Activated CD8-positive, alpha-beta T cell treated with anti-CD3 and anti-CD28 coated beads, Interleukin-2, amount 10 ng/mL, durations not matched to agents 7 days and 5 days (primary cell): ENCODE data around the gene SLC35A1. TPM values are rescaled to one million over a fixed set of nuclear protein-coding genes. Genes with fewer than 3 reads are reported as not detected.

Experiments used
- ATAC-seq: fragments of 150-1000 bp; cut with Tn5 transposase; one replicate; pipeline ENCODE4 v1.10.0; 2021; ENCODE audit warnings: moderate library complexity
- CTCF ChIA-PET: fragments of 350-600 bp; sonication (Branson Sonifier 250); formaldehyde crosslinking; loops from one replicate; lab custom pipeline; 2021; ENCODE audit warnings: antibody characterized with exemption; lab: Charles Lee
- POLR2A ChIA-PET: fragments of 350-600 bp; sonication (Branson Sonifier 250); formaldehyde crosslinking; loops from one replicate; lab custom pipeline; 2021; ENCODE audit warnings: antibody characterized with exemption; lab: Charles Lee
- DNase-seq: peaks from one replicate; pipeline ENCODE4 v3.0.0-alpha.2; 2020
- H3K27ac Mint-ChIP-seq: one replicate; pipeline ENCODE4 v1.8.0; 2021; ENCODE audit warnings: mild to moderate bottlenecking, mixed read lengths
- H3K27me3 Mint-ChIP-seq: one replicate; pipeline ENCODE4 v1.8.0; 2021; ENCODE audit warnings: low read depth, mixed read lengths
- H3K36me3 Mint-ChIP-seq: one replicate; pipeline ENCODE4 v1.8.0; 2021; ENCODE audit warnings: low read depth, mixed read lengths
- H3K4me1 Mint-ChIP-seq: one replicate; pipeline ENCODE4 v1.8.0; 2021; ENCODE audit warnings: low read depth, mixed read lengths
- H3K4me3 Mint-ChIP-seq: one replicate; pipeline ENCODE4 v1.8.0; 2021; ENCODE audit warnings: mild to moderate bottlenecking, mixed read lengths
- H3K9me3 Mint-ChIP-seq: one replicate; pipeline ENCODE4 v1.8.0; 2022; ENCODE audit warnings: mixed read lengths; ENCODE audit not compliant: insufficient read depth
- total RNA-seq, 2 experiments: library from RNA; stranded (reverse); gene quantifications; one replicate each; pipeline ENCODE4 v1.2.3, GENCODE V29; 2021

The SLC35A1 gene
- total RNA-seq, 2 experiments from 2014 or later = 11.8 to 12.6 TPM

- CTCF ChIA-PET = no interaction called here
Observed at GRCh38 chr6:87534377-87535047, 61.7 kb downstream of the SLC35A1 start.

GRCh38 chr6:87538510-87539260 is 65.9 kb downstream of the SLC35A1 start:
- Mint-ChIP-seq H3K27me3 (no peaks in the 10 kb centered on the region), H3K4me1 (no peaks in the 10 kb centered on the region), H3K36me3 (peaks cover 44% of the 10 kb centered on the region), H3K4me3 (no peak overlapping the region), H3K27ac (no peak overlapping the region), H3K9me3 (no peaks in the 10 kb centered on the region)
- no peak for DNase-seq
- CTCF ChIA-PET = no interaction called here
- no peak for ATAC-seq
- POLR2A ChIA-PET = no interaction called here

More at GRCh38 chr6:87534377-87535047, 61.7 kb downstream of the SLC35A1 start:
- Mint-ChIP-seq H3K4me1 (no peaks in the 10 kb centered on the region), H3K9me3 (no peaks in the 10 kb centered on the region), H3K4me3 (no peak overlapping the region), H3K36me3 (peaks cover 30% of the 10 kb centered on the region), H3K27ac (no peak overlapping the region), H3K27me3 (no peaks in the 10 kb centered on the region)
- POLR2A ChIA-PET = interaction anchor here (0.7 kb wide), 1 partner anchor 101 kb away, joined by 3 read pairs; no protein-coding TSS in a partner anchor
- no peak for DNase-seq
- no peak for ATAC-seq

GRCh38 chr6:87539554-87539953 is 66.8 kb downstream of the SLC35A1 start:
- Mint-ChIP-seq H3K4me3 (no peak overlapping the region), H3K4me1 (no peaks in the 10 kb centered on the region), H3K36me3 (peaks cover 44% of the 10 kb centered on the region), H3K27me3 (no peaks in the 10 kb centered on the region), H3K9me3 (no peaks in the 10 kb centered on the region), H3K27ac (no peak overlapping the region)
- ChIA-PET POLR2A (no interaction called here), CTCF (no interaction called here)
- no peak for ATAC-seq
- no peak for DNase-seq

GRCh38 chr6:87540539-87540938 is 67.8 kb downstream of the SLC35A1 start:
- Mint-ChIP-seq H3K27me3 (no peaks in the 10 kb centered on the region), H3K9me3 (no peaks in the 10 kb centered on the region), H3K4me1 (no peaks in the 10 kb centered on the region), H3K36me3 (peaks cover 52% of the 10 kb centered on the region), H3K4me3 (no peak overlapping the region), H3K27ac (no peak overlapping the region)
- ChIA-PET POLR2A (no interaction called here), CTCF (no interaction called here)
- DNase-seq (no peak), ATAC-seq (no peak)

- no peaks in the 10 kb centered on the region for H3K4me1 Mint-ChIP-seq
- H3K4me3 Mint-ChIP-seq = no peak overlapping the region
- ChIA-PET CTCF (no interaction called here), POLR2A (no interaction called here)
- H3K27me3 Mint-ChIP-seq = no peaks in the 10 kb centered on the region
- H3K36me3 Mint-ChIP-seq = peaks cover 54% of the 10 kb centered on the region
- ATAC-seq = no peak
- no peak for DNase-seq
- H3K27ac Mint-ChIP-seq = no peak overlapping the region
- H3K9me3 Mint-ChIP-seq = no peaks in the 10 kb centered on the region
Observed at GRCh38 chr6:87541041-87541440, 68.3 kb downstream of the SLC35A1 start.

GRCh38 chr6:87541744-87542143 is 69.0 kb downstream of the SLC35A1 start:
- POLR2A ChIA-PET = no interaction called here
- H3K4me1 Mint-ChIP-seq = no peaks in the 10 kb centered on the region
- ATAC-seq (no peak), DNase-seq (no peak)
- H3K27me3 Mint-ChIP-seq = no peaks in the 10 kb centered on the region
- CTCF ChIA-PET = no interaction called here
- H3K36me3 Mint-ChIP-seq = peaks cover 58% of the 10 kb centered on the region
- H3K4me3 Mint-ChIP-seq = no peak overlapping the region
- no peaks in the 10 kb centered on the region for H3K9me3 Mint-ChIP-seq
- H3K27ac Mint-ChIP-seq = no peak overlapping the region

- no peaks in the 10 kb centered on the region for H3K4me1 Mint-ChIP-seq
- ATAC-seq (no peak), DNase-seq (no peak)
- H3K27me3 Mint-ChIP-seq = no peaks in the 10 kb centered on the region
- POLR2A ChIA-PET = no interaction called here
- H3K27ac Mint-ChIP-seq = no peak overlapping the region
- no peak overlapping the region for H3K4me3 Mint-ChIP-seq
- CTCF ChIA-PET = no interaction called here
- peaks cover 61% of the 10 kb centered on the region for H3K36me3 Mint-ChIP-seq
- H3K9me3 Mint-ChIP-seq = no peaks in the 10 kb centered on the region
Observed at GRCh38 chr6:87543696-87544473, 71.1 kb downstream of the SLC35A1 start.

- Mint-ChIP-seq H3K9me3 (no peaks in the 10 kb centered on the region), H3K27me3 (no peaks in the 10 kb centered on the region), H3K27ac (no peak overlapping the region), H3K4me1 (no peaks in the 10 kb centered on the region), H3K36me3 (peaks cover 56% of the 10 kb centered on the region), H3K4me3 (no peak overlapping the region)
- POLR2A ChIA-PET = no interaction called here
- ATAC-seq = no peak
- DNase-seq = no peak
- CTCF ChIA-PET = no interaction called here
Observed at GRCh38 chr6:87544474-87544735, 71.6 kb downstream of the SLC35A1 start.

GRCh38 chr6:87551799-87552198 is 79.0 kb downstream of the SLC35A1 start:
- peaks cover 39% of the 10 kb centered on the region for H3K36me3 Mint-ChIP-seq
- ChIA-PET CTCF (no interaction called here), POLR2A (no interaction called here)

GRCh38 chr6:87553159-87553765 is 80.5 kb downstream of the SLC35A1 start:
- Mint-ChIP-seq H3K9me3 (no peaks in the 10 kb centered on the region), H3K36me3 (peaks cover 35% of the 10 kb centered on the region), H3K27ac (no peak overlapping the region), H3K27me3 (no peaks in the 10 kb centered on the region), H3K4me1 (no peaks in the 10 kb centered on the region), H3K4me3 (no peak overlapping the region)
- DNase-seq (no peak), ATAC-seq (no peak)
- ChIA-PET CTCF (no interaction called here), POLR2A (no interaction called here)

More at GRCh38 chr6:87551799-87552198, 79.0 kb downstream of the SLC35A1 start:
- H3K9me3 Mint-ChIP-seq = no peaks in the 10 kb centered on the region
- no peaks in the 10 kb centered on the region for H3K27me3 Mint-ChIP-seq
- no peak overlapping the region for H3K27ac Mint-ChIP-seq
- no peaks in the 10 kb centered on the region for H3K4me1 Mint-ChIP-seq
- DNase-seq = no peak
- no peak for ATAC-seq
- no peak overlapping the region for H3K4me3 Mint-ChIP-seq

GRCh38 chr6:87555506-87555905 is 82.7 kb downstream of the SLC35A1 start:
- no peak overlapping the region for H3K4me3 Mint-ChIP-seq
- H3K27ac Mint-ChIP-seq = no peak overlapping the region
- no peaks in the 10 kb centered on the region for H3K9me3 Mint-ChIP-seq
- ChIA-PET CTCF (no interaction called here), POLR2A (no interaction called here)
- no peak for ATAC-seq
- DNase-seq = no peak
- H3K4me1 Mint-ChIP-seq = no peaks in the 10 kb centered on the region
- no peaks in the 10 kb centered on the region for H3K27me3 Mint-ChIP-seq
- H3K36me3 Mint-ChIP-seq = peaks cover 29% of the 10 kb centered on the region

- Mint-ChIP-seq H3K36me3 (peaks cover 25% of the 10 kb centered on the region), H3K27me3 (no peaks in the 10 kb centered on the region), H3K4me3 (no peak overlapping the region), H3K27ac (no peak overlapping the region), H3K4me1 (no peaks in the 10 kb centered on the region), H3K9me3 (no peaks in the 10 kb centered on the region)
- POLR2A ChIA-PET = no interaction called here
- DNase-seq = no peak
- ATAC-seq = no peak
- CTCF ChIA-PET = no interaction called here
Observed at GRCh38 chr6:87558446-87558845, 85.7 kb downstream of the SLC35A1 start.
